A549 (cell line): ENCODE measurements around the gene CNKSR3. TPM values are rescaled to one million over a fixed set of nuclear protein-coding genes. Genes with fewer than 3 reads are reported as not detected.

Experiments used
- ATAC-seq, 2 experiments: fragments of 200-7000 bp in 1 of 2; fragments of >200 bp in 1 of 2; cut with Nextera tagmentation in 1 of 2; cut with Tn5 transposase in 1 of 2; 3 replicates each; pipeline versions ENCODE4 v1.8.0 to v1.9.1; 2018 to 2020; ENCODE audit warnings: mild to moderate bottlenecking in 1 of 2, moderate library complexity in 1 of 2
- CTCF ChIA-PET: fragments of 300-600 bp; sonication (Branson Sonifier 250); formaldehyde crosslinking; extraction: SDS; loops from one replicate; lab custom pipeline; 2021; ENCODE audit warnings: antibody characterized with exemption, inconsistent platforms; lab: Yijun Ruan, JAX
- POLR2A ChIA-PET: fragments of 350-600 bp; formaldehyde crosslinking; extraction: SDS; loops from one replicate; lab custom pipeline; 2021; ENCODE audit warnings: antibody characterized with exemption, inconsistent platforms; lab: Yijun Ruan, JAX
- DNase-seq, 2 experiments: peaks; one replicate each; pipeline versions ENCODE4 v3.0.0 to v3.0.0-alpha.2; 2011 to 2016; ENCODE audit warnings: low read depth in 1 of 2, low spot score in 1 of 2
- FAIRE-seq: peaks from 2 replicates; lab custom pipeline; 2011; peaks lifted over from hg19 to GRCh38; lab: Jason Lieb, UNC
- H3K27ac ChIP-seq, 2 experiments: fragments of >200 bp; sonication (Bioruptor Twin); formaldehyde crosslinking; 3 replicates each; pipeline ENCODE4 v1.5.1; 2016 to 2017
- H3K4me1 ChIP-seq: fragments of >200 bp; sonication (Bioruptor Twin); formaldehyde crosslinking; 3 replicates; pipeline ENCODE4 v1.6.1; 2016
- H3K4me2 ChIP-seq: fragments of >200 bp; sonication (Bioruptor Twin); formaldehyde crosslinking; 3 replicates; pipeline ENCODE4 v1.6.1; 2016
- H3K4me3 ChIP-seq: fragments of >200 bp; sonication (Bioruptor Twin); formaldehyde crosslinking; 3 replicates; pipeline ENCODE4 v1.5.1; 2016
- H3K9me3 ChIP-seq: fragments of >200 bp; sonication (Bioruptor Twin); formaldehyde crosslinking; 3 replicates; pipeline ENCODE4 v1.6.1; 2016
- ATOH8 ChIP-seq: fragments of 250-450 bp; sonication (Bioruptor Pico); IDR thresholded peaks from 2 replicates; pipeline ENCODE4 v1.5.0; 2020; ENCODE audit warnings: low read depth, mild to moderate bottlenecking, moderate library complexity
- BHLHE40 ChIP-seq: IDR thresholded peaks from 2 replicates; pipeline ENCODE4 v1.6.1; 2012; ENCODE audit warnings: low read depth, low read length, inconsistent platforms
- CBX2 ChIP-seq: fragments of 200-600 bp; sonication (generic); IDR thresholded peaks from 2 replicates; pipeline ENCODE4 v1.6.1; 2016; ENCODE audit warnings: low read depth, mild to moderate bottlenecking, borderline replicate concordance
- CBX8 ChIP-seq: fragments of 200-600 bp; sonication (generic); IDR thresholded peaks from 2 replicates; pipeline ENCODE4 v1.6.1; 2016
- CEBPB ChIP-seq, 2 experiments: fragments of >200 bp in 1 of 2; sonication (Bioruptor Twin) in 1 of 2; formaldehyde crosslinking in 1 of 2; IDR thresholded peaks; 2 replicates each; pipeline ENCODE4 v1.6.1; 2012 to 2016
- CHD2 ChIP-seq: fragments of 150-350 bp; IDR thresholded peaks from 2 replicates; pipeline ENCODE4 v1.6.1; 2014; ENCODE audit warnings: low read length; ENCODE audit not compliant: partially characterized antibody
- CHD4 ChIP-seq: fragments of 200-600 bp; sonication (generic); IDR thresholded peaks from 2 replicates; pipeline ENCODE4 v1.6.1; 2016; ENCODE audit warnings: antibody characterized with exemption, mild to moderate bottlenecking, borderline replicate concordance
- FOSB ChIP-seq: fragments of 250-450 bp; sonication (Bioruptor Pico); IDR thresholded peaks from 2 replicates; pipeline ENCODE4 v1.5.0; 2020; ENCODE audit warnings: mild to moderate bottlenecking, moderate library complexity
- FOSL2 ChIP-seq, 2 experiments: fragments of 450-650 bp in 1 of 2; fragments of >200 bp in 1 of 2; sonication (Bioruptor Twin) in 1 of 2; formaldehyde crosslinking; IDR thresholded peaks; 2 replicates each; pipeline versions ENCODE4 v1.5.0 to v1.6.1; 2016 to 2020; ENCODE audit warnings: mild to moderate bottlenecking in 1 of 2, moderate library complexity in 1 of 2
- GATA3 ChIP-seq: IDR thresholded peaks from 2 replicates; pipeline ENCODE4 v1.6.1; 2012; ENCODE audit warnings: borderline replicate concordance
- HOXB5 ChIP-seq: fragments of 250-450 bp; sonication (Bioruptor Pico); IDR thresholded peaks from 2 replicates; pipeline ENCODE4 v1.5.0; 2020; ENCODE audit warnings: mild to moderate bottlenecking, moderate library complexity
- JUN ChIP-seq, 2 experiments: fragments of >200 bp; sonication (Bioruptor Twin); formaldehyde crosslinking; IDR thresholded peaks; 2 replicates in 1 of 2; 3 replicates in 1 of 2; pipeline ENCODE4 v1.6.1; 2016 to 2017
- MAX ChIP-seq: IDR thresholded peaks from 2 replicates; pipeline ENCODE4 v1.6.1; 2012
- NR3C1 ChIP-seq: fragments of >200 bp; sonication (Bioruptor Twin); formaldehyde crosslinking; IDR thresholded peaks from 3 replicates; pipeline ENCODE4 v1.6.1; 2017
- POLR2A ChIP-seq: IDR thresholded peaks from 2 replicates; pipeline ENCODE4 v1.6.1; 2012; ENCODE audit warnings: mild to moderate bottlenecking, low read length
- RAD21 ChIP-seq, 2 experiments: fragments of >200 bp in 1 of 2; sonication (Bioruptor Twin) in 1 of 2; formaldehyde crosslinking in 1 of 2; IDR thresholded peaks in 1 of 2; conservative IDR thresholded peaks in 1 of 2; 2 replicates in 1 of 2; 3 replicates in 1 of 2; pipeline ENCODE4 v1.6.1; 2012 to 2018; ENCODE audit warnings: inconsistent platforms in 1 of 2
- RARB ChIP-seq: fragments of 250-450 bp; sonication (Bioruptor Pico); IDR thresholded peaks from 2 replicates; pipeline ENCODE4 v1.8.0; 2021; ENCODE audit warnings: mild to moderate bottlenecking, moderate library complexity
- RFX5 ChIP-seq: fragments of 450-650 bp; IDR thresholded peaks from 2 replicates; pipeline ENCODE4 v1.7.1; 2014; ENCODE audit warnings: antibody characterized with exemption, mild to moderate bottlenecking, moderate library complexity
- RNF2 ChIP-seq: fragments of 200-600 bp; sonication (generic); IDR thresholded peaks from 2 replicates; pipeline ENCODE4 v1.6.1; 2016; ENCODE audit warnings: low read depth, mild to moderate bottlenecking, antibody characterized with exemption, moderate library complexity, borderline replicate concordance
- SMC3 ChIP-seq: fragments of >200 bp; sonication (Bioruptor Twin); formaldehyde crosslinking; IDR thresholded peaks from 3 replicates; pipeline ENCODE4 v1.6.1; 2018; ENCODE audit warnings: inconsistent platforms
- SREBF2 ChIP-seq: fragments of 450-650 bp; IDR thresholded peaks from 2 replicates; pipeline ENCODE4 v1.6.1; 2014; ENCODE audit warnings: mild to moderate bottlenecking, moderate library complexity
- USF2 ChIP-seq: fragments of 450-650 bp; IDR thresholded peaks from 2 replicates; pipeline ENCODE4 v1.6.1; 2014; ENCODE audit warnings: antibody characterized with exemption
- ZC3H11A ChIP-seq: fragments of 450-650 bp; IDR thresholded peaks from 2 replicates; pipeline ENCODE4 v1.6.1; 2014; ENCODE audit warnings: antibody characterized with exemption, mild to moderate bottlenecking
- ZFP36 ChIP-seq: fragments of 450-650 bp; IDR thresholded peaks from 2 replicates; pipeline ENCODE4 v1.6.1; 2014; ENCODE audit warnings: borderline replicate concordance; ENCODE audit not compliant: partially characterized antibody
- ZSCAN20 ChIP-seq: fragments of 250-450 bp; sonication (Bioruptor Pico); IDR thresholded peaks from 2 replicates; pipeline ENCODE4 v1.8.0; 2022; ENCODE audit warnings: mild to moderate bottlenecking, moderate library complexity
- WGBS: methylation state at CpG from one replicate; pipeline ENCODE4 v1.1.6; 2017; ENCODE audit errors: missing lambda C conversion rate; 5-methylcytosine and 5-hydroxymethylcytosine counted together
- polyA minus RNA-seq: library from RNA; depleted of rRNA, polyadenylated mRNA; stranded (reverse); fragments of >200 nt; gene quantifications from 2 replicates; pipeline ENCODE4 v1.2.3, GENCODE V29; 2011; rRNA and poly(A)+ RNA removed
- polyA plus RNA-seq, 4 experiments: library from polyadenylated mRNA; depleted of rRNA in 3 of 4; stranded (reverse); fragments of >200 nt; fragmentation: RNase III in 1 of 4; extraction: RNeasy Plus Mini Kit Qiagen cat#74134 plus additional on column Dnase treatment in 1 of 4; gene quantifications; 2 replicates in 3 of 4; 3 replicates in 1 of 4; pipeline ENCODE4 v1.2.3, GENCODE V29; 2011 to 2017
- TF ChIP-seq, protein P1 (sequence below): IDR thresholded peaks from 2 replicates; pipeline ENCODE4 v1.6.1; 2012; ENCODE audit warnings: low read depth, borderline replicate concordance
- TF ChIP-seq, protein P2 (sequence below): fragments of 200-600 bp; sonication (generic); IDR thresholded peaks from 2 replicates; pipeline ENCODE4 v1.6.1; 2016; ENCODE audit warnings: antibody characterized with exemption, mild to moderate bottlenecking, moderate library complexity

CNKSR3 gene
- polyA plus RNA-seq (2011; rRNA removed) (2.9 and 3.8 TPM in 2 replicates), polyA plus RNA-seq (2017; fragmentation: RNase III; extraction: RNeasy Plus Mini Kit Qiagen cat#74134 plus additional on column Dnase treatment) (3.5 to 5.2 TPM (median 4.1 TPM) in 3 replicates), polyA minus RNA-seq (3.8 and 4.0 TPM in 2 replicates)
- 1.3 and 1.6 TPM in 2 replicates for polyA plus RNA-seq (2012; cell fraction: cytosol; rRNA removed)
- polyA plus RNA-seq (2012; cell fraction: nucleus; rRNA removed): 1.4 and 2.3 TPM in 2 replicates

- FAIRE-seq (no peak), DNase-seq (peak; percentile 64 to 88), ATAC-seq (peak; percentile 87 to 91)
- WGBS: under 1% methylated on average over 34 of the region's 86 CpGs
- Histone ChIP-seq H3K27ac (peak within 1 kb of the TSS; percentile 90 to 95), H3K4me3 (peak within 1 kb of the TSS; percentile 68), H3K9me3 (no peaks in the 10 kb centered on the region), H3K4me1 (peaks cover 17% of the 10 kb centered on the region), H3K4me2 (peak within 1 kb of the TSS; percentile 85)
- no peak for TF ChIP-seq ZFP36
- TF ChIP-seq GATA3: peak; percentile 17; the same call in 1 of the 2 replicates
- TF ChIP-seq MAX: peak; percentile 71
- TF ChIP-seq, protein P1, sequence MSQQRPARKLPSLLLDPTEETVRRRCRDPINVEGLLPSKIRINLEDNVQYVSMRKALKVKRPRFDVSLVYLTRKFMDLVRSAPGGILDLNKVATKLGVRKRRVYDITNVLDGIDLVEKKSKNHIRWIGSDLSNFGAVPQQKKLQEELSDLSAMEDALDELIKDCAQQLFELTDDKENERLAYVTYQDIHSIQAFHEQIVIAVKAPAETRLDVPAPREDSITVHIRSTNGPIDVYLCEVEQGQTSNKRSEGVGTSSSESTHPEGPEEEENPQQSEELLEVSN: peak; percentile 26; the same call in 1 of the 2 replicates
- TF ChIP-seq BHLHE40: 0 out of 2 replicates have a peak, but pooled peaks have one; percentile 41
- no peak for TF ChIP-seq USF2
- TF ChIP-seq JUN (IDR thresholded peaks at IDR 0.05): peak in 1 of 2 experiments; percentile 68; a peak in 3 of 5 replicates
- peak; percentile 70 for TF ChIP-seq POLR2A
- TF ChIP-seq SMC3: 0 out of 3 replicates have a peak, but pooled peaks have one; percentile 14
- TF ChIP-seq RAD21 (conservative IDR thresholded peaks at IDR 0.05 in 1 of 2, IDR thresholded peaks at IDR 0.05 in 1 of 2): 0 out of 5 replicates have a peak, but pooled peaks of 1 of the 2 experiments have one; percentile 24
- ChIA-PET CTCF (interaction anchor here (0.8 to 2.5 kb wide), 3 partner anchors 10 to 96 kb away, joined by 4 to 16 read pairs (median 5); no protein-coding TSS in a partner anchor), POLR2A (interaction anchor here (0.6 to 1.7 kb wide), 10 partner anchors 10 to 452 kb away, joined by 3 to 8 read pairs (median 4); no protein-coding TSS in a partner anchor)
Observed at GRCh38 chr6:154510144-154510905, at the start of gene CNKSR3. TSS of gene CNKSR3 (minus strand) at chr6:154510685. CDS start at chr6:154510114, 571 bp downstream.

- DNase-seq (no peak), ATAC-seq (no peak), FAIRE-seq (no peak)
- 48% methylated on average over 5 of the region's 5 CpGs for WGBS
- no peaks in the 10 kb centered on the region for H3K9me3 ChIP-seq
- TF ChIP-seq, protein P1: no peak
- TF ChIP-seq CBX2: no peak
- no peak for TF ChIP-seq SREBF2
- no peak for TF ChIP-seq NR3C1
- TF ChIP-seq RFX5: no peak
- no peak for TF ChIP-seq RNF2
- no peak for TF ChIP-seq ZC3H11A
- no peak for TF ChIP-seq POLR2A
- TF ChIP-seq CHD4: no peak
- TF ChIP-seq FOSB (CRISPR knock-in tag): no peak
- TF ChIP-seq RARB (CRISPR knock-in tag): no peak
- TF ChIP-seq HOXB5 (CRISPR knock-in tag): no peak
- no peak for TF ChIP-seq CEBPB (IDR thresholded peaks at IDR 0.05)
- TF ChIP-seq FOSL2 (IDR thresholded peaks at IDR 0.05): no peak
- TF ChIP-seq FOSL2 (CRISPR knock-in tag; IDR thresholded peaks at IDR 0.05): no peak
- no peak for TF ChIP-seq ZSCAN20 (CRISPR knock-in tag)
- TF ChIP-seq, protein P2, sequence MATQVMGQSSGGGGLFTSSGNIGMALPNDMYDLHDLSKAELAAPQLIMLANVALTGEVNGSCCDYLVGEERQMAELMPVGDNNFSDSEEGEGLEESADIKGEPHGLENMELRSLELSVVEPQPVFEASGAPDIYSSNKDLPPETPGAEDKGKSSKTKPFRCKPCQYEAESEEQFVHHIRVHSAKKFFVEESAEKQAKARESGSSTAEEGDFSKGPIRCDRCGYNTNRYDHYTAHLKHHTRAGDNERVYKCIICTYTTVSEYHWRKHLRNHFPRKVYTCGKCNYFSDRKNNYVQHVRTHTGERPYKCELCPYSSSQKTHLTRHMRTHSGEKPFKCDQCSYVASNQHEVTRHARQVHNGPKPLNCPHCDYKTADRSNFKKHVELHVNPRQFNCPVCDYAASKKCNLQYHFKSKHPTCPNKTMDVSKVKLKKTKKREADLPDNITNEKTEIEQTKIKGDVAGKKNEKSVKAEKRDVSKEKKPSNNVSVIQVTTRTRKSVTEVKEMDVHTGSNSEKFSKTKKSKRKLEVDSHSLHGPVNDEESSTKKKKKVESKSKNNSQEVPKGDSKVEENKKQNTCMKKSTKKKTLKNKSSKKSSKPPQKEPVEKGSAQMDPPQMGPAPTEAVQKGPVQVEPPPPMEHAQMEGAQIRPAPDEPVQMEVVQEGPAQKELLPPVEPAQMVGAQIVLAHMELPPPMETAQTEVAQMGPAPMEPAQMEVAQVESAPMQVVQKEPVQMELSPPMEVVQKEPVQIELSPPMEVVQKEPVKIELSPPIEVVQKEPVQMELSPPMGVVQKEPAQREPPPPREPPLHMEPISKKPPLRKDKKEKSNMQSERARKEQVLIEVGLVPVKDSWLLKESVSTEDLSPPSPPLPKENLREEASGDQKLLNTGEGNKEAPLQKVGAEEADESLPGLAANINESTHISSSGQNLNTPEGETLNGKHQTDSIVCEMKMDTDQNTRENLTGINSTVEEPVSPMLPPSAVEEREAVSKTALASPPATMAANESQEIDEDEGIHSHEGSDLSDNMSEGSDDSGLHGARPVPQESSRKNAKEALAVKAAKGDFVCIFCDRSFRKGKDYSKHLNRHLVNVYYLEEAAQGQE: no peak
- no peak for TF ChIP-seq CBX8
- no peak for TF ChIP-seq CHD2
- no peak for TF ChIP-seq ATOH8 (CRISPR knock-in tag)
- peaks cover 15% of the 10 kb centered on the region for H3K4me1 ChIP-seq
- no peak overlapping the region for H3K4me2 ChIP-seq
- POLR2A ChIA-PET: no interaction called here
- no peak overlapping the region for H3K4me3 ChIP-seq
- H3K27ac ChIP-seq: no peak overlapping the region
- CTCF ChIA-PET: interaction anchor here (0.6 to 0.8 kb wide), 2 partner anchors 41 to 58 kb away, joined by 3 to 4 read pairs; no protein-coding TSS in a partner anchor
Observed at GRCh38 chr6:154558984-154559383, 48.5 kb upstream of the CNKSR3 start.
